ENCODE results near the gene SSTR4. TPM values are rescaled to one million over a fixed set of nuclear protein-coding genes. Genes with fewer than 3 reads are reported as not detected.
A peak's percentile ranks its signal among the peaks of the same experiment; 100 is the strongest.

The SSTR4 gene
- total RNA-seq, 1 donor from 2014 or later, result not detected

DNA sequence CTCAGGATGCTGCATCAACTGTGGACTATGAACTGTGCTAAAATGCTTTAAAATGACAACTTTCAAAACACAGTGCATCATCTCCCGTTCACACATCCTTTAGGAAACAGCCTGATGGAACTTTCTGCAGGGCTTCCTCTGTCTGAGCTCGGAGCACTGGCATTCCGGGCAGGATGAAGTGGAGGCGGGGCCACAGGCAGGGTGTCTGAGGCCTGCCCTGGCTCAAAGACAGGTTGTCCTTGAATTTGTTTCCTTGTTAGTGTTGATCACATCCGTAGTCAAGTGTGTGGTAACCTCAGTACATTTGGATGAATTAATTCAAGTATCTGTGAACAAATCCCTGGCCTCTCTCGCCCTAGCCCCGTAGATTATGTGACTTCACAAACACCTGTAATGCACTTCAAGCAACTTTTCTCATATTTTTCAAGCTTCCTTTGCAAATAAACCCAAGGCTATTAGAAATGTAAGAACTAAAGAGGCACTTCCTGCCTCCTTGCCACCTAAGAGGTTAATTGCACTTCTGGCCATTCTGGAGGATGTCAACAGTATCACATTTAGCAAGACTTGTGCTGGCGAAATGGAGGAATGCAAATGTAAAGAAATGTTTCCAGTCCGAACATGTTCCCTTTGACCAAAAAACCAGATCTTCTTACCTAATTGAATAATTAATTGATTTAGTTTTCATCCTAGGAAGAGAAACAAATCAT lies 47.9 kb downstream of the SSTR4 start:
- Histone ChIP-seq H3K36me3 (ENCODE audit: control insufficient read depth, insufficient read depth, low read length) (no peaks in the 10 kb centered on the region), H3K4me3 (ENCODE audit: low read depth, low read length) (no peak overlapping the region), H3K27me3 (ENCODE audit: control insufficient read depth, insufficient read depth, low read length) (no peaks in the 10 kb centered on the region)
- peak; percentile 95 for FAIRE-seq
- TF ChIP-seq, protein P1, sequence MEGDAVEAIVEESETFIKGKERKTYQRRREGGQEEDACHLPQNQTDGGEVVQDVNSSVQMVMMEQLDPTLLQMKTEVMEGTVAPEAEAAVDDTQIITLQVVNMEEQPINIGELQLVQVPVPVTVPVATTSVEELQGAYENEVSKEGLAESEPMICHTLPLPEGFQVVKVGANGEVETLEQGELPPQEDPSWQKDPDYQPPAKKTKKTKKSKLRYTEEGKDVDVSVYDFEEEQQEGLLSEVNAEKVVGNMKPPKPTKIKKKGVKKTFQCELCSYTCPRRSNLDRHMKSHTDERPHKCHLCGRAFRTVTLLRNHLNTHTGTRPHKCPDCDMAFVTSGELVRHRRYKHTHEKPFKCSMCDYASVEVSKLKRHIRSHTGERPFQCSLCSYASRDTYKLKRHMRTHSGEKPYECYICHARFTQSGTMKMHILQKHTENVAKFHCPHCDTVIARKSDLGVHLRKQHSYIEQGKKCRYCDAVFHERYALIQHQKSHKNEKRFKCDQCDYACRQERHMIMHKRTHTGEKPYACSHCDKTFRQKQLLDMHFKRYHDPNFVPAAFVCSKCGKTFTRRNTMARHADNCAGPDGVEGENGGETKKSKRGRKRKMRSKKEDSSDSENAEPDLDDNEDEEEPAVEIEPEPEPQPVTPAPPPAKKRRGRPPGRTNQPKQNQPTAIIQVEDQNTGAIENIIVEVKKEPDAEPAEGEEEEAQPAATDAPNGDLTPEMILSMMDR (IDR thresholded peaks at IDR 0.05; ENCODE audit: insufficient read depth, low read length, severe bottlenecking), result no peak
- peak; percentile 91 for DNase-seq (ENCODE audit: low read depth)

DNA sequence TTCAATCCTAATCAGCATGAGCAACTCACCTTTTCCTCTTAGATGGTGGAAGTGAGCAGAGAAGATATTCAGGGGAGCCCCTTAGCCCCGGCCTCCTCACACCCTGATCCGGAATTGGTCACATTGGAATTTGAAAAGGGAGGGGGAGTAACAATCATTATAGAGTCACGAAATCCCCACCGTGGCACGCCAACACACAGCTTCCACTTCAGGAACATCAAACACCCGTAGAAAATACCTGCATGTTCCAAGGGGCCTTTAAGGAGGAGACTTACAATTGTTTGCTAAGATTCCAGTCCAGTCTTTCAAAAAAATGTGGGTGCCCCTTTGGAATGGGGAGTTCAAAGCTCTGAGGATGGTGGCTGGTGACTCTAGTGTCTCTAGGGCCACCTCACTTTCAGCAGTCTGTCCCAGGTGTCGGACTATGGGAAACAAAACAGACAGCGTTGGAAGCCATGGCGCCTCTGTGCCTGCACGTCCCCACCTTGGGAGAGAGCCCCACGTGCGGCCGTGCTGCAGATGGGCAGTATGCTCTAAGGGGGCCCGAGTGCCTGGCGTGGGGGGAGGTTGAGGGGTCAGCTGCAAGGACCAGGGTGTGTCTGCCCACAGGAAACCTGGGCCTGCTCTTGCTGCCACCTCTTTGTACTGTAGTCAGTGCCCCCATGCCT lies 48.6 kb downstream of the SSTR4 start:
- no peak for DNase-seq (ENCODE audit: low read depth)
- FAIRE-seq, result no peak
- TF ChIP-seq, protein P1 (IDR thresholded peaks at IDR 0.05; ENCODE audit: insufficient read depth, low read length, severe bottlenecking), result no peak
- no peaks in the 10 kb centered on the region for H3K27me3 ChIP-seq (ENCODE audit: control insufficient read depth, insufficient read depth, low read length)
- no peaks in the 10 kb centered on the region for H3K36me3 ChIP-seq (ENCODE audit: control insufficient read depth, insufficient read depth, low read length)
- no peak overlapping the region for H3K4me3 ChIP-seq (ENCODE audit: low read depth, low read length)

DNA sequence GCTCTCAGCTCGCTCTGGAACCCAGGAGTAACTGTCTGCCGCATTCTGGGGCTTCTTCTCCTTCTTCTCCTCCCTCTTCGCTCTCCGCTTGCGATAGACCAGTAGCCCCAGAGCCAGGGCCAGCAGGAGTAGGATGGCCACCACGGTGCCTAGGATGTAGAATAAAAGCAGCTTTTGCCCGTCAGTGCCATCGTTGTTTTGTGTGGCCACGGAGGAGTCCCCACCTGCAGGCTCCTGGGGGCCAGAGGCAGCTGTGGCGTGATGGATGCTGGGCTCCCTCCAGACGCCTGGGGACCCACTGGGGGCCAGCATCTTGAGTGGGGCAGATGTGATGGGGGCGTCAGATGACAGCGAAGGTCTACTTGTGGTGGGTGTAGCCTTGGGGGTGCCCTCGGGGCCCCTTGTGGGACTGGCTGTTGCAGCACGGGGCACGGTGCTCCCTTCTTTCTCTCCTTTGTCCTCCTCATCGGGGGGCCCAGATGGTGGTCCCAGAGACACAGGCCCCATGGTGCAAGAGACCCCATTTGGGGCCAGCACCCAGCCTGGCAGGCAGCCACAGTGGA lies 49.3 kb downstream of the SSTR4 start:
- FAIRE-seq, result no peak
- H3K27me3 ChIP-seq (ENCODE audit: control insufficient read depth, insufficient read depth, low read length), result no peaks in the 10 kb centered on the region
- no peaks in the 10 kb centered on the region for H3K36me3 ChIP-seq (ENCODE audit: control insufficient read depth, insufficient read depth, low read length)
- no peak for DNase-seq (ENCODE audit: low read depth)
- no peak overlapping the region for H3K4me3 ChIP-seq (ENCODE audit: low read depth, low read length)
- TF ChIP-seq, protein P1 (IDR thresholded peaks at IDR 0.05; ENCODE audit: insufficient read depth, low read length, severe bottlenecking), result no peak

DNA sequence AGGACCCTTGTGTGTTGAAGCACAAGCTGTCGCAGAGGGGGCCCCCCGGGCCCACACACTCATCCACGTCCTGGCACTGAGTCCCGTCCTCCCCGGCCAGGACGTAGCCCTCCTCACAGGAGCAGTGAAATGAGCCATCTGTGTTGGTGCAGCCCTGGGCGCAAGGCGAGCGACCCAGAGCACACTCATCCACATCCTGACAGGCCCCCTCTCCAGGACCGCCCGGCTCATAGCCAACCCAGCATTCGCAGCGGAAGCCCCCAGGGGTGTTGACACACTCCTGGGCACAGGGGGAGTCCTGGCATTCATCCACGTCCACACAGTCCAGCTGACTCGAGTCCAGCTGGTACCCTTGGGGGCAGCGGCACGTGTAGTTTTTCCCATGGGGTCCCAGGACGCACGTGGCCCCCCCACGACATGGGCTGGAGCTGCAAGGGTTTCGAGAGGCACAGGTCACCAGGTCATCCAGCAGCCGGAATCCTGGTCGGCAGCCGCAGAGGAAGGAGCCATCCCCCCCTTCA lies 49.8 kb downstream of the SSTR4 start:
- no peaks in the 10 kb centered on the region for H3K36me3 ChIP-seq (ENCODE audit: control insufficient read depth, insufficient read depth, low read length)
- H3K27me3 ChIP-seq (ENCODE audit: control insufficient read depth, insufficient read depth, low read length), result no peaks in the 10 kb centered on the region
- no peak overlapping the region for H3K4me3 ChIP-seq (ENCODE audit: low read depth, low read length)
- DNase-seq (ENCODE audit: low read depth) (no peak), FAIRE-seq (no peak)
- TF ChIP-seq, protein P1 (IDR thresholded peaks at IDR 0.05; ENCODE audit: insufficient read depth, low read length, severe bottlenecking), result no peak

DNA sequence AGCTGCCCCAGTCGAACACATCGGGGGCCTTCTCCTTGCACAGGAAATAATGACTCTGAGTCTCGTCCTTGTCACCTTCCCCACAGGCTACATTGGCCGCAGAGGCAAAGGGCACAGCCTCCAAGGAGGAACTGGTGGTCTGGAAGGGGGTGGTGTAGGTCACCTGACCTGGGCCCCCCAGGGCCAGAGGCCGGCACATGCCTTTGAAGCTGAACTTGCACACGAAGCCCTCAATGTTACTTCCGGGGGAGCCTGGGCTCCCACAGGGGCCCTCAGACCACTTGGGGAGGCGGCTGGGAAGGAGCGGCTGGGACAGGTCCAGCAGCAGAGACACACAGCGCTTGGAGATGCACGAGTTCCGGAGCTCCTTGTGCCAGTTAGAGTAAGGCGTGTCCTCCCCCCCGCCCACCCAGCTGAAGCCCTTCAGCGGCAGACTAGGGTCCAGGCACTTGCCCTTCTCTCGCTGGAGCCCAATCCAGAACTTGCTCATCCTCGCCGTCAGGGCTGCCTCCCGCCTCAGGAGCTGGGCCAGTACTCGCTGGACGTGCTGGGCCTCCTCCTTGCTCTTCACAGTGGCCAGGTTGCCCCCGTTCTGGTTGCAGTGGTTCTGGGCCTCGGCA lies 50.4 kb downstream of the SSTR4 start:
- Histone ChIP-seq H3K27me3 (ENCODE audit: control insufficient read depth, insufficient read depth, low read length) (no peaks in the 10 kb centered on the region), H3K36me3 (ENCODE audit: control insufficient read depth, insufficient read depth, low read length) (no peaks in the 10 kb centered on the region), H3K4me3 (ENCODE audit: low read depth, low read length) (no peak overlapping the region)
- DNase-seq (ENCODE audit: low read depth) (no peak), FAIRE-seq (no peak)
- TF ChIP-seq, protein P1 (IDR thresholded peaks at IDR 0.05; ENCODE audit: insufficient read depth, low read length, severe bottlenecking), result no peak
